ENCODE measurements around the gene DTD1. TPM values are rescaled to one million over a fixed set of nuclear protein-coding genes. Genes with fewer than 3 reads are reported as not detected.

The DTD1 gene
- polyA plus RNA-seq, 2 donors = 9.7 to 27.4 TPM

- Histone ChIP-seq H3K27ac (ENCODE audit: low read depth in 2 of 2, low read length in 1 of 2) (no peak overlapping the region), H3K9me3 (ENCODE audit: control insufficient read depth in 2 of 2, insufficient read depth in 1 of 2, low read depth in 1 of 2, low read length in 1 of 2) (no peaks in the 10 kb centered on the region), H3K4me3 (ENCODE audit: low read depth in 1 of 2, low read length in 2 of 2) (no peak overlapping the region), H3K4me1 (ENCODE audit: control insufficient read depth in 2 of 2, insufficient read depth in 2 of 2, low read length in 1 of 2) (no peaks in the 10 kb centered on the region), H3K27me3 (ENCODE audit: control insufficient read depth in 1 of 2, insufficient read depth in 2 of 2, low read length in 2 of 2) (no peaks in the 10 kb centered on the region), H3K36me3 (ENCODE audit: control insufficient read depth in 2 of 2, insufficient read depth in 2 of 2, low read length in 1 of 2) (no peaks in the 10 kb centered on the region)
- WGBS, 2 donors = 22 to 26% methylated on average over 7 of the region's 7 CpGs
These were observed 44.4 kb downstream of the DTD1 start for GRCh38 chr20:18632196-18632789.

DNA sequence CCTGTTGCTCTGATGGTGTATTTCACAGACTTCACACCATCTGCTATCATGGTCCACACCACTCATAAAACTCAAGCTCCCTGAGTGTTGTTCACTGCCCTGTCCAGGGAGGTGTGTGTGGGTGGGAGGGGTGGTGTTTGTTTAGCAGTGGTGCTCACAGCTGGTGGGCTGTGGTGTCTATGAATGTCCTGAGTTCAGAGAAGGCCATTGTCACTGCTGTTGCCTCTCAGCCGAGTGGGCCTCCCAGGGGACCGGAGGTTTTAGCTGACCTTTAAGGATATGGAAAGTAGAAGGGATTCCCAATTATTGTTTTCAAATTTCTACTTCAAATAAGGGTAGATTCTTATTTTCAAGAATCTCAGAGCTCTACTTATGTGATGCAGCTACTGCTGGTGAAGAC is 45.6 kb downstream of the DTD1 start:
- Histone ChIP-seq H3K36me3 (ENCODE audit: control insufficient read depth in 2 of 2, insufficient read depth in 2 of 2, low read length in 1 of 2) (no peaks in the 10 kb centered on the region), H3K27me3 (ENCODE audit: control insufficient read depth in 1 of 2, insufficient read depth in 2 of 2, low read length in 2 of 2) (no peaks in the 10 kb centered on the region), H3K9me3 (ENCODE audit: control insufficient read depth in 2 of 2, insufficient read depth in 1 of 2, low read depth in 1 of 2, low read length in 1 of 2) (no peaks in the 10 kb centered on the region), H3K27ac (ENCODE audit: low read depth in 2 of 2, low read length in 1 of 2) (no peak overlapping the region), H3K4me3 (ENCODE audit: low read depth in 1 of 2, low read length in 2 of 2) (no peak overlapping the region), H3K4me1 (ENCODE audit: control insufficient read depth in 2 of 2, insufficient read depth in 2 of 2, low read length in 1 of 2) (no peaks in the 10 kb centered on the region)
- 89 to 91% methylated on average over 2 of the region's 2 CpGs for WGBS, 2 donors

DNA sequence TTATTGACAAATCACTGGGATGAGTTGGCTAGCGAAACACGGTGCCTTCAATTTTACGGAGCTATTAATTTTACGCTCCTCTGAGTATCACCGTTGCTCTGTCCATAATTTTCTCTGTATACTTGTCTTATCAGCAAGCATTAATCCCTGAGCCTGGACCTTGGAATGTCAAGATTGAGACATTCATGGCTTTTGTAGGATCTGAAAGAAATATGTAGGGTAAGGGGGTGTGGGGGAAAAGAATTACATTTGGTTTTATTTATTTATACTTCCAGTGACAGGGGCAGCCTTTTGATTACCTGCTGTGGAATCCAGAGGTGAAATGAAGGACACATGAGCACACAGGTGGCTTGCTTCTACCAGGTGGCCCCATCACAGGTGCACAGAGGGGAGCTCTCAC is 46.6 kb downstream of the DTD1 start:
- Histone ChIP-seq H3K27me3 (ENCODE audit: control insufficient read depth in 1 of 2, insufficient read depth in 2 of 2, low read length in 2 of 2) (no peaks in the 10 kb centered on the region), H3K36me3 (ENCODE audit: control insufficient read depth in 2 of 2, insufficient read depth in 2 of 2, low read length in 1 of 2) (no peaks in the 10 kb centered on the region), H3K4me3 (ENCODE audit: low read depth in 1 of 2, low read length in 2 of 2) (no peak overlapping the region), H3K4me1 (ENCODE audit: control insufficient read depth in 2 of 2, insufficient read depth in 2 of 2, low read length in 1 of 2) (no peaks in the 10 kb centered on the region), H3K9me3 (ENCODE audit: control insufficient read depth in 2 of 2, insufficient read depth in 1 of 2, low read depth in 1 of 2, low read length in 1 of 2) (no peaks in the 10 kb centered on the region), H3K27ac (ENCODE audit: low read depth in 2 of 2, low read length in 1 of 2) (no peak overlapping the region)
- WGBS, 2 donors = 87 to 90% methylated on average over 5 of the region's 5 CpGs

GRCh38 chr20:18635380-18635779 is 47.5 kb downstream of the DTD1 start:
- Histone ChIP-seq H3K4me3 (ENCODE audit: low read depth in 1 of 2, low read length in 2 of 2) (no peak overlapping the region), H3K27ac (ENCODE audit: low read depth in 2 of 2, low read length in 1 of 2) (no peak overlapping the region), H3K36me3 (ENCODE audit: control insufficient read depth in 2 of 2, insufficient read depth in 2 of 2, low read length in 1 of 2) (no peaks in the 10 kb centered on the region), H3K9me3 (ENCODE audit: control insufficient read depth in 2 of 2, insufficient read depth in 1 of 2, low read depth in 1 of 2, low read length in 1 of 2) (no peaks in the 10 kb centered on the region), H3K27me3 (ENCODE audit: control insufficient read depth in 1 of 2, insufficient read depth in 2 of 2, low read length in 2 of 2) (no peaks in the 10 kb centered on the region), H3K4me1 (ENCODE audit: control insufficient read depth in 2 of 2, insufficient read depth in 2 of 2, low read length in 1 of 2) (no peaks in the 10 kb centered on the region)
- whole genome bisulfite sequencing, 2 donors = 96 to 98% methylated on average over 1 of the region's 1 CpG

DNA sequence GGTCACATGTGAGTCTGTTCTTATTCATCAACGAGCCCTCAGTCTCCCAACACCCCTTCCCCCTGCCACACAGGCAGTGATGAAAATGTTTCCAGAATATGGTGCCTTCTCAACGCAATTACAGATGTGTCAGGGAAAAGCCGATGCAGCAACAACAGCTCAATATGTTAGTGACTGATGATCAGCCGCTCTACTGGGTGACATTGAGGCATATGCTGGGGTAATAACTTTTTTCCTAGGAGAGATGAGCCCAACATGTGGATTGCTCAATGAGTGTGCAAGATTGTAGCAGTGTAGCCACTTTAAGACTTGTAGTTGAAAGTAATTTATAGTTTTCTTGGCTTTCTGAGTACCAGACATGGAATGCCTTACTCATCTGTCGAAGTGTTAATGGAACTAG is 49.4 kb downstream of the DTD1 start:
- H3K4me1 ChIP-seq (ENCODE audit: control insufficient read depth in 2 of 2, insufficient read depth in 2 of 2, low read length in 1 of 2) = no peaks in the 10 kb centered on the region
- no peaks in the 10 kb centered on the region for H3K9me3 ChIP-seq (ENCODE audit: control insufficient read depth in 2 of 2, insufficient read depth in 1 of 2, low read depth in 1 of 2, low read length in 1 of 2)
- WGBS, 2 donors = 91 to 92% methylated on average over 5 of the region's 5 CpGs
- no peak overlapping the region for H3K4me3 ChIP-seq (ENCODE audit: low read depth in 1 of 2, low read length in 2 of 2)
- H3K27ac ChIP-seq (ENCODE audit: low read depth in 2 of 2, low read length in 1 of 2) = no peak overlapping the region
- H3K36me3 ChIP-seq (ENCODE audit: control insufficient read depth in 2 of 2, insufficient read depth in 2 of 2, low read length in 1 of 2) = no peaks in the 10 kb centered on the region
- H3K27me3 ChIP-seq (ENCODE audit: control insufficient read depth in 1 of 2, insufficient read depth in 2 of 2, low read length in 2 of 2) = no peaks in the 10 kb centered on the region

GRCh38 chr20:18638768-18639167 is 50.9 kb downstream of the DTD1 start:
- H3K4me1 ChIP-seq (ENCODE audit: control insufficient read depth in 2 of 2, insufficient read depth in 2 of 2, low read length in 1 of 2) = no peaks in the 10 kb centered on the region
- no peaks in the 10 kb centered on the region for H3K27me3 ChIP-seq (ENCODE audit: control insufficient read depth in 1 of 2, insufficient read depth in 2 of 2, low read length in 2 of 2)
- no peak overlapping the region for H3K4me3 ChIP-seq (ENCODE audit: low read depth in 1 of 2, low read length in 2 of 2)
- 89 to 92% methylated on average over 2 of the region's 2 CpGs for WGBS, 2 donors
- H3K9me3 ChIP-seq (ENCODE audit: control insufficient read depth in 2 of 2, insufficient read depth in 1 of 2, low read depth in 1 of 2, low read length in 1 of 2) = no peaks in the 10 kb centered on the region
- H3K36me3 ChIP-seq (ENCODE audit: control insufficient read depth in 2 of 2, insufficient read depth in 2 of 2, low read length in 1 of 2) = no peaks in the 10 kb centered on the region
- no peak overlapping the region for H3K27ac ChIP-seq (ENCODE audit: low read depth in 2 of 2, low read length in 1 of 2)

DNA sequence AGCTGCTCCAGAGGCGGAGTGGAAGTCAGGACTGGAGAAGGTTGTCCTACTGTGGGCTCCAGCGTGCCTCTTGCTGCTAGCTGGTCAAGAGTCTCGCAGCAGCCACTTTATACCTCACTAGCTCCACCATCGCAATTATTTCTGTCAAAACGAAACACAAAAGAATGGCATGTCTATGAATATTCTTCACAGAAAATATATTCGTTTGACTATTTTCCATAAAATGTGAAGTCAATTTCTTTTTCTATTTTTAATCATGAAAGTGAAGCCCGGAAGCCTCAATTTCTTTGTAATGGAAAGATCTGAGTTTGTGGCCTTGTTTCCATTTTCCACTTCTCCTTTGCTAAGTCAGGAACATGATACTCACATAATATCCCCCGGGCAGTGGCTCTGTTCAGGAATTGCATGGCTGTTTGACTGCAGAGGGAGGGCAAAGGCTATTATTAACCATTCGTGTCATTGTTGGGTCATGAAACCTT is 51.7 kb downstream of the DTD1 start:
- H3K4me1 ChIP-seq (ENCODE audit: control insufficient read depth in 2 of 2, insufficient read depth in 2 of 2, low read length in 1 of 2) = no peaks in the 10 kb centered on the region
- WGBS, 2 donors = 76 to 82% methylated on average over 9 of the region's 9 CpGs
- H3K4me3 ChIP-seq (ENCODE audit: low read depth in 1 of 2, low read length in 2 of 2) = no peak overlapping the region
- no peaks in the 10 kb centered on the region for H3K36me3 ChIP-seq (ENCODE audit: control insufficient read depth in 2 of 2, insufficient read depth in 2 of 2, low read length in 1 of 2)
- H3K9me3 ChIP-seq (ENCODE audit: control insufficient read depth in 2 of 2, insufficient read depth in 1 of 2, low read depth in 1 of 2, low read length in 1 of 2) = no peaks in the 10 kb centered on the region
- H3K27ac ChIP-seq (ENCODE audit: low read depth in 2 of 2, low read length in 1 of 2) = no peak overlapping the region
- no peaks in the 10 kb centered on the region for H3K27me3 ChIP-seq (ENCODE audit: control insufficient read depth in 1 of 2, insufficient read depth in 2 of 2, low read length in 2 of 2)

- 92 to 95% methylated on average over 3 of the region's 3 CpGs for WGBS, 2 donors
- H3K9me3 ChIP-seq (ENCODE audit: control insufficient read depth in 2 of 2, insufficient read depth in 1 of 2, low read depth in 1 of 2, low read length in 1 of 2) = no peaks in the 10 kb centered on the region
- H3K4me1 ChIP-seq (ENCODE audit: control insufficient read depth in 2 of 2, insufficient read depth in 2 of 2, low read length in 1 of 2) = peaks cover 0 to 2% of the 10 kb centered on the region in 2 donors
- no peaks in the 10 kb centered on the region for H3K27me3 ChIP-seq (ENCODE audit: control insufficient read depth in 1 of 2, insufficient read depth in 2 of 2, low read length in 2 of 2)
- no peak overlapping the region for H3K4me3 ChIP-seq (ENCODE audit: low read depth in 1 of 2, low read length in 2 of 2)
- no peaks in the 10 kb centered on the region for H3K36me3 ChIP-seq (ENCODE audit: control insufficient read depth in 2 of 2, insufficient read depth in 2 of 2, low read length in 1 of 2)
- no peak overlapping the region for H3K27ac ChIP-seq (ENCODE audit: low read depth in 2 of 2, low read length in 1 of 2)
These were observed 57.4 kb downstream of the DTD1 start for GRCh38 chr20:18645196-18645745.

DNA sequence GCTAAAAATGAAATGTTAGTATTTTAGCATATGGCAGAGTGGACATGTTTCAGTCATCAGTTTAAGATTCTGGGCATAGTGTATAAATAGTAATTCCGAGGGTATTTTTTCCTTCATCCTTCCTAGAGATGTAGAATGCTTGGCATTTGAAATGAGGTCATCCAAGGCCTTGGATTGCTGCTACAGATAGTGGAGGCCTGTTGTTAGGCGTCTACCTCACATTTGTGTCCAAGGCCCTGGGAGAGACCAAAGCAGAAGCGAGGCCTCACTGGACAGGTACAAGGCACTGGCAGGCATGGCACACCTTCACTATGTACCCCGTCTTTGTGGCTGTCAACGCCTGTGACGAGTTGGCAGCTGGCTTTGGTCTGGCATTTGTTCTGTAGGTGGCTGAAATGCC is 58.0 kb downstream of the DTD1 start:
- Histone ChIP-seq H3K9me3 (ENCODE audit: control insufficient read depth in 2 of 2, insufficient read depth in 1 of 2, low read depth in 1 of 2, low read length in 1 of 2) (no peaks in the 10 kb centered on the region), H3K36me3 (ENCODE audit: control insufficient read depth in 2 of 2, insufficient read depth in 2 of 2, low read length in 1 of 2) (no peaks in the 10 kb centered on the region), H3K27ac (ENCODE audit: low read depth in 2 of 2, low read length in 1 of 2) (no peak overlapping the region), H3K4me3 (ENCODE audit: low read depth in 1 of 2, low read length in 2 of 2) (no peak overlapping the region), H3K27me3 (ENCODE audit: control insufficient read depth in 1 of 2, insufficient read depth in 2 of 2, low read length in 2 of 2) (no peaks in the 10 kb centered on the region), H3K4me1 (ENCODE audit: control insufficient read depth in 2 of 2, insufficient read depth in 2 of 2, low read length in 1 of 2) (peaks cover 0 to 2% of the 10 kb centered on the region in 2 donors)
- 85 to 93% methylated on average over 6 of the region's 6 CpGs for WGBS, 2 donors

DNA sequence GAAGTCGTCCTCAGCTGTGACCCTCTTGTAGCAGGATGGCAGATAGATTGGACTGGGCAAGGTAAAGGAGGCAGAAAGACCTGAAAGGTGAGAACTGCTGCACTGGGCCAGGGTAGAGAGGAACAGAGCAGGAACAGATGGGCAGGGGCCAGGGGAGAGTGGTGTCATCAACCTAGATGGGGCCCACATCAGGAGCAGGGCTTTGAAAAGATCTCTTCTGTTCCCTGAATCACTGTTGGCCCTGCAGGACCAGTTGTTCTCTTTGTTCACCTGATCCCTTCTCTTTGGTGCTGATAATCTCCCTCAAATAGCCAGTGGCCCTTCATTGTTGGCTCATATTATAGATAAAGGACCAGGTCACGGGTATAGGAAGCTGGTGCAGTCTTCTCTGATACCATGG is 59.9 kb downstream of the DTD1 start:
- WGBS, 2 donors = 36 to 74% methylated on average over 1 to 2 of the region's 2 CpGs

More for the DNA sequence above, 59.9 kb downstream of the DTD1 start:
- H3K36me3 ChIP-seq (ENCODE audit: control insufficient read depth in 2 of 2, insufficient read depth in 2 of 2, low read length in 1 of 2) = no peaks in the 10 kb centered on the region
- no peaks in the 10 kb centered on the region for H3K9me3 ChIP-seq (ENCODE audit: control insufficient read depth in 2 of 2, insufficient read depth in 1 of 2, low read depth in 1 of 2, low read length in 1 of 2)
- H3K27ac ChIP-seq (ENCODE audit: low read depth in 2 of 2, low read length in 1 of 2) = no peak overlapping the region
- no peaks in the 10 kb centered on the region for H3K27me3 ChIP-seq (ENCODE audit: control insufficient read depth in 1 of 2, insufficient read depth in 2 of 2, low read length in 2 of 2)
- H3K4me1 ChIP-seq (ENCODE audit: control insufficient read depth in 2 of 2, insufficient read depth in 2 of 2, low read length in 1 of 2) = peaks cover 0 to 2% of the 10 kb centered on the region in 2 donors
- H3K4me3 ChIP-seq (ENCODE audit: low read depth in 1 of 2, low read length in 2 of 2) = no peak overlapping the region
